GDM1 (cell line): ENCODE results near the gene TBC1D3L.
"Not testable (repeated sequence)": the region's sequence is repeated elsewhere in the genome, so short reads cannot be mapped to it uniquely, and the experiment has no call there.

Experiments used
- DNase-seq: peaks from one replicate; lab custom pipeline; 2025; lab: John Stamatoyannopoulos, UW

Gene TBC1D3L

GRCh38 chr17:37988960-37989359, at the start of gene TBC1D3L:
TSS of gene TBC1D3L (minus strand) at chr17:37989060. CDS start at chr17:37987520, 1,540 bp downstream.
- DNase-seq = not testable (repeated sequence)

GRCh38 chr17:38003676-38004075, 14.8 kb upstream of the TBC1D3L start, which contains the start of gene TBC1D3D:
TSS of gene TBC1D3D (plus strand) at chr17:38003976. CDS start at chr17:38005561, 1,585 bp downstream.
- DNase-seq = not testable (repeated sequence)
